Esophagus muscularis mucosa (tissue), 4 donors: ENCODE results near the gene SREBF1.

Source experiments
- CTCF ChIP-seq, 3 experiments: fragments of 200-600 bp in 2 of 3; fragments of 450-650 bp in 1 of 3; sonication (generic) in 2 of 3; IDR thresholded peaks; one replicate each; pipeline ENCODE4 v1.5.1; 2017 to 2019; ENCODE audit warnings: antibody characterized with exemption in 3 of 3, mild to moderate bottlenecking in 2 of 3, moderate library complexity in 1 of 3
- EP300 ChIP-seq: sonication (generic); formaldehyde crosslinking; IDR thresholded peaks from one replicate; pipeline ENCODE4 v1.6.1; 2017; ENCODE audit warnings: antibody characterized with exemption
- POLR2A ChIP-seq: fragments of 450-650 bp; IDR thresholded peaks from one replicate; pipeline ENCODE4 v1.6.1; 2017; ENCODE audit warnings: antibody characterized with exemption, moderate library complexity, mild to moderate bottlenecking, low read depth

GRCh38 chr17:17807440-17807839 lies 29.3 kb downstream of the SREBF1 start:
- no peak for TF ChIP-seq EP300
- no peak for TF ChIP-seq CTCF (IDR thresholded peaks at IDR 0.05)
- TF ChIP-seq POLR2A: no peak
